ENCODE data around the gene RANBP9. TPM values are rescaled to one million over a fixed set of nuclear protein-coding genes. Genes with fewer than 3 reads are reported as not detected.

The RANBP9 gene
- total RNA-seq, 1 donor from 2014 or later: 40.2 TPM

- intact Hi-C loops (cut with DNase I): no loop called here
- DNase-seq (ENCODE audit: low spot score): no peak
Measured at GRCh38 chr6:13682346-13682745, 29.3 kb downstream of the RANBP9 start.

GRCh38 chr6:13681305-13682061, 30.2 kb downstream of the RANBP9 start:
- intact Hi-C loops (cut with DNase I): no loop called here
- DNase-seq (ENCODE audit: low spot score): no peak

- DNase-seq (ENCODE audit: low spot score): no peak
- intact Hi-C loops (cut with DNase I): no loop called here
Measured at GRCh38 chr6:13680448-13680968, 31.1 kb downstream of the RANBP9 start.

GRCh38 chr6:13679996-13680395, 31.6 kb downstream of the RANBP9 start:
- intact Hi-C loops (cut with DNase I): no loop called here
- DNase-seq (ENCODE audit: low spot score): no peak

GRCh38 chr6:13678255-13678983, 33.2 kb downstream of the RANBP9 start:
- no peak for DNase-seq (ENCODE audit: low spot score)
- intact Hi-C loops (cut with DNase I): no loop called here

GRCh38 chr6:13677878-13678254, 33.8 kb downstream of the RANBP9 start:
- intact Hi-C loops (cut with DNase I): no loop called here
- no peak for DNase-seq (ENCODE audit: low spot score)

- DNase-seq (ENCODE audit: low spot score): no peak
- intact Hi-C loops (cut with DNase I): no loop called here
Measured at GRCh38 chr6:13676551-13677156, 35.0 kb downstream of the RANBP9 start.

GRCh38 chr6:13674533-13675190, 37.0 kb downstream of the RANBP9 start:
- no peak for DNase-seq (ENCODE audit: low spot score)
- intact Hi-C loops (cut with DNase I): no loop called here

GRCh38 chr6:13673825-13674444, 37.7 kb downstream of the RANBP9 start:
- no peak for DNase-seq (ENCODE audit: low spot score)
- intact Hi-C loops (cut with DNase I): no loop called here

- no peak for DNase-seq (ENCODE audit: low spot score)
- intact Hi-C loops (cut with DNase I): no loop called here
Measured at GRCh38 chr6:13673368-13673767, 38.3 kb downstream of the RANBP9 start.

- intact Hi-C loops (cut with DNase I): no loop called here
- no peak for DNase-seq (ENCODE audit: low spot score)
Measured at GRCh38 chr6:13672904-13673303, 38.7 kb downstream of the RANBP9 start.

GRCh38 chr6:13671548-13672127, 40.0 kb downstream of the RANBP9 start:
- DNase-seq (ENCODE audit: low spot score): no peak
- intact Hi-C loops (cut with DNase I): no loop called here

- intact Hi-C loops (cut with DNase I): no loop called here
- DNase-seq (ENCODE audit: low spot score): no peak
Measured at GRCh38 chr6:13669476-13669875, 42.2 kb downstream of the RANBP9 start.

GRCh38 chr6:13668291-13668928, 43.2 kb downstream of the RANBP9 start:
- intact Hi-C loops (cut with DNase I): no loop called here
- DNase-seq (ENCODE audit: low spot score): no peak

- no peak for DNase-seq (ENCODE audit: low spot score)
- intact Hi-C loops (cut with DNase I): no loop called here
Measured at GRCh38 chr6:13667655-13668054, 44.0 kb downstream of the RANBP9 start.

GRCh38 chr6:13666194-13667105, 45.2 kb downstream of the RANBP9 start:
- intact Hi-C loops (cut with DNase I): no loop called here

GRCh38 chr6:13664703-13665352, 46.8 kb downstream of the RANBP9 start:
- intact Hi-C loops (cut with DNase I): no loop called here
- no peak for DNase-seq (ENCODE audit: low spot score)

More at GRCh38 chr6:13666194-13667105, 45.2 kb downstream of the RANBP9 start:
- DNase-seq (ENCODE audit: low spot score): no peak
